Upper lobe of left lung (tissue), 6 donors: ENCODE results near the gene CERKL. TPM values are rescaled to one million over a fixed set of nuclear protein-coding genes. Genes with fewer than 3 reads are reported as not detected.

Experiments used
- ATAC-seq, 2 donors: fragments of 200-7000 bp; cut with Tn5 transposase; one replicate each; pipeline ENCODE4 v1.9.1; 2022; ENCODE audit warnings: mild to moderate bottlenecking in 2 of 2, moderate library complexity in 2 of 2; ENCODE audit not compliant: low FRiP score in 2 of 2
- DNase-seq, 2 donors: peaks; one replicate each; pipeline ENCODE4 v3.0.0-alpha.2; 2019 to 2020
- H3K27ac ChIP-seq, 4 donors: fragments of 200-600 bp; sonication (generic); one replicate each; pipeline ENCODE4 v1.5.1; 2016 to 2019
- H3K27me3 ChIP-seq, 4 donors: fragments of 200-600 bp; sonication (generic); one replicate each; pipeline ENCODE4 v1.5.1; 2017 to 2019
- H3K36me3 ChIP-seq, 4 donors: fragments of 200-600 bp; sonication (generic); one replicate each; pipeline ENCODE4 v1.5.1; 2016 to 2019
- H3K4me1 ChIP-seq, 4 donors: fragments of 200-600 bp; sonication (generic); one replicate each; pipeline ENCODE4 v1.5.1; 2018 to 2019
- H3K4me3 ChIP-seq, 4 donors: fragments of 200-600 bp; sonication (generic); one replicate each; pipeline ENCODE4 v1.5.1; 2017 to 2019; ENCODE audit warnings: mild to moderate bottlenecking in 2 of 4, moderate library complexity in 1 of 4
- H3K9me3 ChIP-seq, 4 donors: fragments of 200-600 bp; sonication (generic); one replicate each; pipeline ENCODE4 v1.5.1; 2018 to 2019
- CTCF ChIP-seq, 6 experiments: fragments of 450-650 bp in 4 of 6; fragments of 200-600 bp in 2 of 6; sonication (generic) in 2 of 6; IDR thresholded peaks; one replicate each; pipeline ENCODE4 v1.5.1; 2016 to 2019; ENCODE audit warnings: antibody characterized with exemption in 6 of 6
- EP300 ChIP-seq, 4 donors: sonication (generic); formaldehyde crosslinking; IDR thresholded peaks; one replicate each; pipeline ENCODE4 v1.5.1; 2017; ENCODE audit warnings: antibody characterized with exemption in 4 of 4, control low read depth in 2 of 4
- POLR2A ChIP-seq, 4 donors: fragments of 450-650 bp; IDR thresholded peaks; one replicate each; pipeline ENCODE4 v1.5.1; 2016 to 2017; ENCODE audit warnings: antibody characterized with exemption in 4 of 4, mild to moderate bottlenecking in 2 of 4
- POLR2AphosphoS5 ChIP-seq, 2 donors: sonication (generic); formaldehyde crosslinking; IDR thresholded peaks; one replicate each; pipeline ENCODE4 v1.5.1; 2017; ENCODE audit warnings: antibody characterized with exemption in 2 of 2
- WGBS, 2 donors: methylation state at CpG; one replicate each; pipeline ENCODE4 v1.1.5; 2017 to 2018; 5-methylcytosine and 5-hydroxymethylcytosine counted together
- total RNA-seq, 6 donors: library from RNA; depleted of rRNA in 4 of 6; stranded (reverse); fragments of >200 nt in 4 of 6; gene quantifications; one replicate each; pipeline versions ENCODE4 v1.1.0 to v1.2.1, GENCODE V29; 2016 to 2021
- donor health status: DM: no; HTN: no; CAD: no; lungs with moderate emphysema.
- donor health status: DM: no; HTN: yes; CAD: no; lungs with severe emphysema.

The CERKL gene
- total RNA-seq, 6 donors from 2014 or later: 0.37 to 23.1 (median 1.7) TPM; not detected in 1

GRCh38 chr2:181553244-181553643, 103.7 kb downstream of the CERKL start:
- TF ChIP-seq EP300 (IDR thresholded peaks at IDR 0.05) (no peak), POLR2A (IDR thresholded peaks at IDR 0.05) (no peak), POLR2AphosphoS5 (IDR thresholded peaks at IDR 0.05) (no peak), CTCF (IDR thresholded peaks at IDR 0.05) (no peak)
- ATAC-seq (no peak), DNase-seq (no peak)
- H3K27me3 ChIP-seq: no peaks in the 10 kb centered on the region
- H3K27ac ChIP-seq: no peak overlapping the region
- H3K36me3 ChIP-seq: no peaks in the 10 kb centered on the region
- 91 to 100% methylated on average over 2 of the region's 2 CpGs for WGBS, 2 donors
- H3K9me3 ChIP-seq: no peaks in the 10 kb centered on the region
- no peaks in the 10 kb centered on the region for H3K4me1 ChIP-seq
- no peak overlapping the region for H3K4me3 ChIP-seq

- no peaks in the 10 kb centered on the region for H3K27me3 ChIP-seq
- no peaks in the 10 kb centered on the region for H3K9me3 ChIP-seq
- ATAC-seq: no peak
- no peaks in the 10 kb centered on the region for H3K4me1 ChIP-seq
- WGBS, 2 donors: 55 to 75% methylated on average over 1 of the region's 1 CpG
- H3K4me3 ChIP-seq: no peak overlapping the region
- no peaks in the 10 kb centered on the region for H3K36me3 ChIP-seq
- no peak overlapping the region for H3K27ac ChIP-seq
- no peak for DNase-seq
- TF ChIP-seq POLR2A (IDR thresholded peaks at IDR 0.05) (no peak), CTCF (IDR thresholded peaks at IDR 0.05) (no peak), POLR2AphosphoS5 (IDR thresholded peaks at IDR 0.05) (no peak), EP300 (IDR thresholded peaks at IDR 0.05) (no peak)
Observed at GRCh38 chr2:181552808-181553207, 104.1 kb downstream of the CERKL start.

GRCh38 chr2:181546086-181546485, 110.8 kb downstream of the CERKL start:
- Histone ChIP-seq H3K9me3 (no peaks in the 10 kb centered on the region), H3K4me1 (no peaks in the 10 kb centered on the region), H3K27me3 (no peaks in the 10 kb centered on the region), H3K36me3 (no peaks in the 10 kb centered on the region), H3K27ac (no peak overlapping the region), H3K4me3 (no peak overlapping the region)
- no peak for ATAC-seq
- DNase-seq: no peak
- TF ChIP-seq CTCF (IDR thresholded peaks at IDR 0.05) (no peak), POLR2A (IDR thresholded peaks at IDR 0.05) (no peak), POLR2AphosphoS5 (IDR thresholded peaks at IDR 0.05) (no peak), EP300 (IDR thresholded peaks at IDR 0.05) (no peak)
- WGBS, 2 donors: 43 to 57% methylated on average over 3 of the region's 3 CpGs

GRCh38 chr2:181542170-181542569, 114.7 kb downstream of the CERKL start:
- DNase-seq (no peak), ATAC-seq (no peak)
- peaks cover 0 to 2% (median 0%) of the 10 kb centered on the region in 4 donors for H3K36me3 ChIP-seq
- 80 to 96% methylated on average over 2 of the region's 2 CpGs for WGBS, 2 donors
- no peaks in the 10 kb centered on the region for H3K9me3 ChIP-seq
- H3K4me3 ChIP-seq: no peak overlapping the region
- H3K27ac ChIP-seq: no peak overlapping the region
- H3K4me1 ChIP-seq: no peaks in the 10 kb centered on the region
- H3K27me3 ChIP-seq: no peaks in the 10 kb centered on the region
- TF ChIP-seq CTCF (IDR thresholded peaks at IDR 0.05): no peak
- TF ChIP-seq EP300 (IDR thresholded peaks at IDR 0.05): no peak
- no peak for TF ChIP-seq POLR2AphosphoS5 (IDR thresholded peaks at IDR 0.05)

GRCh38 chr2:181540421-181540820, 116.5 kb downstream of the CERKL start:
- H3K36me3 ChIP-seq: peaks cover 0 to 2% (median 0%) of the 10 kb centered on the region in 4 donors
- DNase-seq: no peak
- no peak overlapping the region for H3K27ac ChIP-seq
- H3K4me1 ChIP-seq: no peaks in the 10 kb centered on the region
- ATAC-seq: no peak
- TF ChIP-seq POLR2A (IDR thresholded peaks at IDR 0.05): no peak
- no peak for TF ChIP-seq CTCF (IDR thresholded peaks at IDR 0.05)
- no peak for TF ChIP-seq EP300 (IDR thresholded peaks at IDR 0.05)
- no peak for TF ChIP-seq POLR2AphosphoS5 (IDR thresholded peaks at IDR 0.05)
- no peak overlapping the region for H3K4me3 ChIP-seq
- no peaks in the 10 kb centered on the region for H3K27me3 ChIP-seq
- no peaks in the 10 kb centered on the region for H3K9me3 ChIP-seq
- WGBS, 2 donors: 80 to 81% methylated on average over 4 of the region's 4 CpGs
